Measurements from ENCODE around the gene B3GAT3.

GRCh38 chr11:62592989-62593421, 28.8 kb downstream of the B3GAT3 start:
- TF ChIP-seq SP1 (IDR thresholded peaks at IDR 0.05; ENCODE audit: low read depth, low read length) (no peak), CTCF (IDR thresholded peaks at IDR 0.05; ENCODE audit: control extremely low read depth in 1 of 3, insufficient read depth in 1 of 3, low read depth in 1 of 3, low read length in 3 of 3) (no peak)

All from H1 (cell line).